Measurements from ENCODE around the gene CD84. TPM values are rescaled to one million over a fixed set of nuclear protein-coding genes. Genes with fewer than 3 reads are reported as not detected.
"Not testable (repeated sequence)": the region's sequence is repeated elsewhere in the genome, so short reads cannot be mapped to it uniquely, and the experiment has no call there.

The CD84 gene
- total RNA-seq, result 10 to 100 TPM; 14.7 to 16.2 TPM

- peak; percentile 11 for DNase-seq
- H3K4me3 Mint-ChIP-seq, result peak within 1 kb of the TSS; percentile 75
- H3K27ac Mint-ChIP-seq, result peak within 1 kb of the TSS; percentile 91
- H3K27me3 Mint-ChIP-seq, result no peaks in the 10 kb centered on the region
- peaks cover 9% of the 10 kb centered on the region for H3K9me3 Mint-ChIP-seq
- H3K4me1 Mint-ChIP-seq, result peaks cover 68% of the 10 kb centered on the region
- H3K36me3 Mint-ChIP-seq (ENCODE audit: low read depth), result peaks cover 27% of the 10 kb centered on the region
- POLR2A ChIA-PET, result no interaction called here
- CTCF ChIA-PET, result interaction anchor here (1.1 kb wide), 1 partner anchor 113 kb away, joined by 3 read pairs; no protein-coding TSS in a partner anchor
Measured at GRCh38 chr1:160579216-160579701, at the start of gene CD84. Gene CD84 (minus strand): TSS chr1:160579496. CDS start chr1:160579437, 59 bp downstream.

GRCh38 chr1:160628799-160629263 lies 49.5 kb upstream of the CD84 start:
- peaks cover 14% of the 10 kb centered on the region for H3K9me3 Mint-ChIP-seq
- peak; percentile 53 for DNase-seq

GRCh38 chr1:160627677-160628289 lies 48.5 kb upstream of the CD84 start:
- CTCF ChIA-PET, result interaction anchor here (0.6 to 3.7 kb wide), 9 partner anchors 9 to 81 kb away, joined by 3 to 11 read pairs (median 3); no protein-coding TSS in a partner anchor
- H3K27me3 Mint-ChIP-seq, POLR2A ChIA-PET, DNase-seq: not testable (repeated sequence)
- Mint-ChIP-seq H3K4me3 (peak overlapping the region; percentile 40), H3K27ac (peak overlapping the region; percentile 94), H3K4me1 (peaks cover 97% of the 10 kb centered on the region), H3K36me3 (ENCODE audit: low read depth) (peaks cover 91% of the 10 kb centered on the region), H3K9me3 (peaks cover 14% of the 10 kb centered on the region)

More at GRCh38 chr1:160628799-160629263, 49.5 kb upstream of the CD84 start:
- peaks cover 97% of the 10 kb centered on the region for H3K4me1 Mint-ChIP-seq
- H3K27ac Mint-ChIP-seq, result peak overlapping the region; percentile 94
- H3K4me3 Mint-ChIP-seq, result peak overlapping the region; percentile 73
- POLR2A ChIA-PET, result interaction anchor here (0.7 kb wide), 1 partner anchor 18 kb away, joined by 6 read pairs; the partner anchor contains the start of gene SLAMF1
- CTCF ChIA-PET, result interaction anchor here (0.8 to 3.7 kb wide), 7 partner anchors 10 to 52 kb away, joined by 3 to 11 read pairs (median 3); no protein-coding TSS in a partner anchor
- peaks cover 91% of the 10 kb centered on the region for H3K36me3 Mint-ChIP-seq (ENCODE audit: low read depth)
- H3K27me3 Mint-ChIP-seq, result no peaks in the 10 kb centered on the region

- Mint-ChIP-seq H3K27ac (peak overlapping the region; percentile 94), H3K4me3 (peak overlapping the region; percentile 57), H3K27me3 (no peaks in the 10 kb centered on the region), H3K9me3 (peaks cover 11% of the 10 kb centered on the region), H3K36me3 (ENCODE audit: low read depth) (peaks cover 92% of the 10 kb centered on the region), H3K4me1 (peaks cover 98% of the 10 kb centered on the region)
- CTCF ChIA-PET, result interaction anchor here (1.0 to 1.6 kb wide), 3 partner anchors 49 to 76 kb away, joined by 3 read pairs; no protein-coding TSS in a partner anchor
- no peak for DNase-seq
- POLR2A ChIA-PET, result interaction anchor here (1.4 kb wide), 1 partner anchor 13 kb away, joined by 6 read pairs; no protein-coding TSS in a partner anchor
Measured at GRCh38 chr1:160626509-160627342, 47.4 kb upstream of the CD84 start.

GRCh38 chr1:160625725-160626498 lies 46.6 kb upstream of the CD84 start:
- H3K4me3 Mint-ChIP-seq, result peak overlapping the region; percentile 44
- no peaks in the 10 kb centered on the region for H3K27me3 Mint-ChIP-seq
- H3K4me1 Mint-ChIP-seq, result peaks cover 97% of the 10 kb centered on the region
- peaks cover 10% of the 10 kb centered on the region for H3K9me3 Mint-ChIP-seq
- ChIA-PET POLR2A (interaction anchor here (0.7 to 1.4 kb wide), 2 partner anchors 14 to 26 kb away, joined by 3 to 6 read pairs; no protein-coding TSS in a partner anchor), CTCF (interaction anchor here (1.1 kb wide), 2 partner anchors 17 to 19 kb away, joined by 4 read pairs; no protein-coding TSS in a partner anchor)
- DNase-seq, result no peak
- peaks cover 92% of the 10 kb centered on the region for H3K36me3 Mint-ChIP-seq (ENCODE audit: low read depth)
- peak overlapping the region; percentile 94 for H3K27ac Mint-ChIP-seq

- POLR2A ChIA-PET, result interaction anchor here (0.7 kb wide), 1 partner anchor 26 kb away, joined by 3 read pairs; no protein-coding TSS in a partner anchor
- H3K4me1 Mint-ChIP-seq, result peaks cover 93% of the 10 kb centered on the region
- H3K4me3 Mint-ChIP-seq, result no peak overlapping the region
Measured at GRCh38 chr1:160625321-160625720, 46.0 kb upstream of the CD84 start.

GRCh38 chr1:160624464-160624863 lies 45.2 kb upstream of the CD84 start:
- CTCF ChIA-PET, result interaction anchor here (1.0 to 1.1 kb wide), 4 partner anchors 16 to 144 kb away, joined by 3 to 4 read pairs (median 4); no protein-coding TSS in a partner anchor

More at GRCh38 chr1:160625321-160625720, 46.0 kb upstream of the CD84 start:
- Mint-ChIP-seq H3K36me3 (ENCODE audit: low read depth) (peaks cover 88% of the 10 kb centered on the region), H3K27me3 (no peaks in the 10 kb centered on the region), H3K9me3 (peaks cover 10% of the 10 kb centered on the region), H3K27ac (peak overlapping the region; percentile 94)
- CTCF ChIA-PET, result interaction anchor here (0.6 to 1.1 kb wide), 5 partner anchors 16 to 143 kb away, joined by 3 to 4 read pairs (median 4); no protein-coding TSS in a partner anchor
- no peak for DNase-seq

GRCh38 chr1:160623862-160624261 lies 44.6 kb upstream of the CD84 start:
- peaks cover 93% of the 10 kb centered on the region for H3K4me1 Mint-ChIP-seq
- H3K4me3 Mint-ChIP-seq, result peak overlapping the region; percentile 51
- ChIA-PET CTCF (no interaction called here), POLR2A (no interaction called here)
- H3K27ac Mint-ChIP-seq, result peak overlapping the region; percentile 94
- H3K27me3 Mint-ChIP-seq, result no peaks in the 10 kb centered on the region
- peaks cover 94% of the 10 kb centered on the region for H3K36me3 Mint-ChIP-seq (ENCODE audit: low read depth)
- H3K9me3 Mint-ChIP-seq, result peaks cover 15% of the 10 kb centered on the region
- no peak for DNase-seq

More at GRCh38 chr1:160624464-160624863, 45.2 kb upstream of the CD84 start:
- peaks cover 90% of the 10 kb centered on the region for H3K36me3 Mint-ChIP-seq (ENCODE audit: low read depth)
- POLR2A ChIA-PET, result no interaction called here
- H3K27me3 Mint-ChIP-seq, result no peaks in the 10 kb centered on the region
- H3K9me3 Mint-ChIP-seq, result peaks cover 10% of the 10 kb centered on the region
- H3K4me3 Mint-ChIP-seq, result no peak overlapping the region
- peak overlapping the region; percentile 94 for H3K27ac Mint-ChIP-seq
- H3K4me1 Mint-ChIP-seq, result peaks cover 92% of the 10 kb centered on the region
- DNase-seq, result no peak

- Mint-ChIP-seq H3K27ac (peak overlapping the region; percentile 94), H3K4me3 (peak overlapping the region; percentile 51), H3K9me3 (peaks cover 13% of the 10 kb centered on the region), H3K36me3 (ENCODE audit: low read depth) (peaks cover 93% of the 10 kb centered on the region), H3K27me3 (no peaks in the 10 kb centered on the region), H3K4me1 (peaks cover 91% of the 10 kb centered on the region)
- ChIA-PET POLR2A (interaction anchor here (0.5 kb wide), 1 partner anchor 12 kb away, joined by 3 read pairs; no protein-coding TSS in a partner anchor), CTCF (interaction anchor here (0.6 to 8.0 kb wide), 8 partner anchors 17 to 176 kb away, joined by 3 to 43 read pairs (median 3); no protein-coding TSS in a partner anchor)
- no peak for DNase-seq
Measured at GRCh38 chr1:160623227-160623633, 43.9 kb upstream of the CD84 start.

GRCh38 chr1:160622501-160623226 lies 43.4 kb upstream of the CD84 start:
- H3K27ac Mint-ChIP-seq, result peak overlapping the region; percentile 94
- peaks cover 13% of the 10 kb centered on the region for H3K9me3 Mint-ChIP-seq
- POLR2A ChIA-PET, result interaction anchor here (0.5 kb wide), 1 partner anchor 13 kb away, joined by 3 read pairs; no protein-coding TSS in a partner anchor
- peaks cover 93% of the 10 kb centered on the region for H3K36me3 Mint-ChIP-seq (ENCODE audit: low read depth)
- DNase-seq, result no peak
- H3K4me3 Mint-ChIP-seq, result no peak overlapping the region
- peaks cover 91% of the 10 kb centered on the region for H3K4me1 Mint-ChIP-seq
- CTCF ChIA-PET, result interaction anchor here (0.6 to 8.0 kb wide), 10 partner anchors 10 to 176 kb away, joined by 3 to 43 read pairs (median 3); no protein-coding TSS in a partner anchor
- H3K27me3 Mint-ChIP-seq, result no peaks in the 10 kb centered on the region

All from activated CD4-positive, alpha-beta T cell treated with anti-CD3 and anti-CD28 coated beads, Interleukin-2, amount 10 ng/mL, durations not matched to agents 7 days and 5 days (primary cell).